MCF 10A (cell line): ENCODE data around the gene PRSS21. TPM values are rescaled to one million over a fixed set of nuclear protein-coding genes. Genes with fewer than 3 reads are reported as not detected.

Experiments
- BruUV-seq: library from RNA; stranded (reverse); fragments of 400-500 nt; replicated peaks from 2 replicates; lab custom pipeline; 2021; lab: Mats Ljungman, UMichigan
- CTCF ChIA-PET: fragments of 300-600 bp; sonication (Branson Sonifier 250); formaldehyde crosslinking; extraction: SDS; loops from one replicate; lab custom pipeline; 2021; ENCODE audit warnings: antibody characterized with exemption, inconsistent platforms; lab: Yijun Ruan, JAX
- POLR2A ChIA-PET: fragments of 300-600, 350-650 bp; sonication (Branson Sonifier 250); formaldehyde crosslinking; extraction: SDS; loops from one replicate; lab custom pipeline; 2020; ENCODE audit warnings: antibody characterized with exemption, inconsistent platforms; lab: Yijun Ruan, JAX
- DNase-seq: peaks from one replicate; pipeline ENCODE4 v3.0.0-alpha.2; 2018; ENCODE audit not compliant: unreplicated experiment
- H3K27ac Mint-ChIP-seq: one replicate; pipeline ENCODE4 v1.8.0; 2022; ENCODE audit warnings: mild to moderate bottlenecking, low read depth, mixed read lengths; ENCODE audit not compliant: unreplicated experiment
- H3K27me3 Mint-ChIP-seq: one replicate; pipeline ENCODE4 v1.8.0; 2022; ENCODE audit warnings: mixed read lengths; ENCODE audit not compliant: insufficient read depth, unreplicated experiment
- H3K36me3 Mint-ChIP-seq: one replicate; pipeline ENCODE4 v1.8.0; 2022; ENCODE audit warnings: mild to moderate bottlenecking, moderate library complexity, mixed read lengths; ENCODE audit not compliant: insufficient read depth, unreplicated experiment
- H3K4me1 Mint-ChIP-seq: one replicate; pipeline ENCODE4 v1.8.0; 2022; ENCODE audit warnings: mixed read lengths; ENCODE audit not compliant: insufficient read depth, unreplicated experiment
- H3K4me3 Mint-ChIP-seq: one replicate; pipeline ENCODE4 v1.8.0; 2022; ENCODE audit warnings: mild to moderate bottlenecking, moderate library complexity, mixed read lengths; ENCODE audit not compliant: unreplicated experiment
- H3K9me3 Mint-ChIP-seq: one replicate; pipeline ENCODE4 v1.8.0; 2022; ENCODE audit warnings: mixed read lengths; ENCODE audit not compliant: unreplicated experiment
- intact Hi-C: fragments of 100-400 bp; cut with micrococcal nuclease; formaldehyde crosslinking; loops from 2 replicates; pipeline ENCODE4 v1.14.1; 2022
- total RNA-seq: library from RNA; stranded (reverse); gene quantifications from 2 replicates; pipeline ENCODE4 v1.2.3, GENCODE V29; 2022
- TF ChIP-seq, protein P1 (sequence below): fragments of 200-600 bp; IDR thresholded peaks from one replicate; pipeline ENCODE4 v1.8.0; 2022; ENCODE audit warnings: antibody characterized with exemption, mild to moderate bottlenecking; ENCODE audit not compliant: unreplicated experiment

Gene PRSS21
- total RNA-seq, 1 experiment from 2014 or later: 16.4 TPM

DNA sequence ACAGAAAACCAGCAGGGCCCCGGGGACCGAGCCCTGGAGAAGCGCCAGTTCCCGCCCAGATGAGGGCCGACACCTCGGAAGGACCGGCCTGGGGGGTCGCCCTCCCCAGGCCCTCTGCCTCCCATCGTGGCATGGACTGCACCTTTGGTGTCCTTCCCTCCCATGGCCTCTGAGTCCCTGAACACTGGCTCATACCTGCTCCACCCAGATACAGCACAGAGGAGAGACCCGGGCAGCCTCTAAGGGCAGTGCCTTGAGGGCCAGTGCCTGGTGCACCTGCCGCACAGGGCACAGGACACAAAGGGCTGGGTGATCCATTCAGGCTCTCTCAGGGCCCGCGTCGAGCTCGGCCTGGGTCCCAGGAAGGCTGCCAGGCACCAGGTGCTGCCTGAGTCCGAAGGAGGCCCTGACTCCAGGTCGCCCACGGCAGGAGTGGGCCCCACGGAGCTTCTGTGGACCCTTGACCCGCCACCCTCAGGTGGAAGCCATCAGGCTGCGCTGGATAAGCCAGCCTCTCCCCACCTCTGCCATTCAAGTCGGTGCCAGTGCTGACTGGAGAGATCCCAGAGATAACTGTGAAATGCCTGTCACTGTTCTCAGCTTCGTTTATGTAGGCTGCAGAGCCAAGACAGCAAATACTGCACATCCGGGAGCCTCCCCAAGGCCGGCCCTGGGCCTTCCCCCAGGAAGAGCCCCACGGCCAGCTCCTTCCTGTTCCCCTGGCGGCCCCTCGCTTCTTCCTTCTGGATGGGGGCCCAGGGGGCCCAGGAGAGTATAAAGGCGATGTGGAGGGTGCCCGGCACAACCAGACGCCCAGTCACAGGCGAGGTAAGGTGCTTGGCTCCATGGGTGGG is 12.7 kb downstream of the PRSS21 start, which contains the start of gene ZG16B:
Gene ZG16B, plus strand, starts transcription at position 803 of the 854 bp plus-strand sequence. CDS start 139 bp downstream, outside the sequence.
- Mint-ChIP-seq H3K27me3 (no peaks in the 10 kb centered on the region), H3K36me3 (no peaks in the 10 kb centered on the region), H3K27ac (no peak within 1 kb of the TSS), H3K9me3 (no peaks in the 10 kb centered on the region), H3K4me3 (no peak within 1 kb of the TSS), H3K4me1 (peaks cover 3% of the 10 kb centered on the region)
- intact Hi-C loops: no loop called here
- POLR2A ChIA-PET: no interaction called here
- BruUV-seq: no TSS peak
- CTCF ChIA-PET: no interaction called here
- DNase-seq: peak; percentile 24
- TF ChIP-seq, protein P1, sequence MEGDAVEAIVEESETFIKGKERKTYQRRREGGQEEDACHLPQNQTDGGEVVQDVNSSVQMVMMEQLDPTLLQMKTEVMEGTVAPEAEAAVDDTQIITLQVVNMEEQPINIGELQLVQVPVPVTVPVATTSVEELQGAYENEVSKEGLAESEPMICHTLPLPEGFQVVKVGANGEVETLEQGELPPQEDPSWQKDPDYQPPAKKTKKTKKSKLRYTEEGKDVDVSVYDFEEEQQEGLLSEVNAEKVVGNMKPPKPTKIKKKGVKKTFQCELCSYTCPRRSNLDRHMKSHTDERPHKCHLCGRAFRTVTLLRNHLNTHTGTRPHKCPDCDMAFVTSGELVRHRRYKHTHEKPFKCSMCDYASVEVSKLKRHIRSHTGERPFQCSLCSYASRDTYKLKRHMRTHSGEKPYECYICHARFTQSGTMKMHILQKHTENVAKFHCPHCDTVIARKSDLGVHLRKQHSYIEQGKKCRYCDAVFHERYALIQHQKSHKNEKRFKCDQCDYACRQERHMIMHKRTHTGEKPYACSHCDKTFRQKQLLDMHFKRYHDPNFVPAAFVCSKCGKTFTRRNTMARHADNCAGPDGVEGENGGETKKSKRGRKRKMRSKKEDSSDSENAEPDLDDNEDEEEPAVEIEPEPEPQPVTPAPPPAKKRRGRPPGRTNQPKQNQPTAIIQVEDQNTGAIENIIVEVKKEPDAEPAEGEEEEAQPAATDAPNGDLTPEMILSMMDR: no peak

DNA sequence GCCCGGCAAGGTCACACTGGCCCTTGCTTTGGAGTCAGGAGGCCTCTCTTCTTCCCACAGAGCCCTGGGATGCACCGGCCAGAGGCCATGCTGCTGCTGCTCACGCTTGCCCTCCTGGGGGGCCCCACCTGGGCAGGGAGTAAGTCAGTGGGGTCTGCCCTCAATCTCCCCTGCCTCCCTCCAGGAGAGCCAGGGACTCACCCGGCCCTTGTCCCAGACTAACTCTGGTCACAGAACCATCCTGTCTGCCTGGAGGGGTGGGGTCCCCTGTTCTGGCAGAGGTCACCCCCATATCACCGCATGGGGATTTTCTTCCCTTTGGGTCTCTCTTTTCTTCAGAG is 13.3 kb downstream of the PRSS21 start:
- peaks cover 8% of the 10 kb centered on the region for H3K4me1 Mint-ChIP-seq
- no peak for DNase-seq
- H3K36me3 Mint-ChIP-seq: no peaks in the 10 kb centered on the region
- TF ChIP-seq, protein P1: no peak
- CTCF ChIA-PET: no interaction called here
- H3K27ac Mint-ChIP-seq: no peak overlapping the region
- no peaks in the 10 kb centered on the region for H3K9me3 Mint-ChIP-seq
- intact Hi-C loops: no loop called here
- POLR2A ChIA-PET: no interaction called here
- no peak overlapping the region for H3K4me3 Mint-ChIP-seq
- no TSS peak for BruUV-seq
- H3K27me3 Mint-ChIP-seq: no peaks in the 10 kb centered on the region

DNA sequence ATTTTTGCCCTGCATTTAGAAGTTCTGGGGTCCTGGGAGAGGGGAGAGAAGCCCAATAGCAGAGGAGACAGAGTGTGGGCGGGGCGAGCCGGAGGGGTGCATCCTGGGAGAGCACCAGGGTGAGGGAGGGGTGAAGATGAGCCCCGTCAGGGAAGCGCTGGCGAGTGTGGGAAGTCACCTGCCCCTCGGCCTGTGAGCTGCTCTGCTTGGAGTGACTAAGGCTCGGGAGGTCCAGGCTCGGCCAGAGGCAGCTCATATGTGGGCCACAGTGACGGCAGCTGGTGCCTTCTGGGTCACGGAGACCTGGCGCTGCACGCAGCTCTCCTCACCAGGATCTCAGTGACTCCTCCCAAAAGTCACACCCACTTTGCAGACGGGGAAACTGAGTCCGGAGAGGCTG is 14.2 kb downstream of the PRSS21 start:
- H3K9me3 Mint-ChIP-seq: no peaks in the 10 kb centered on the region
- ChIA-PET POLR2A (interaction anchor here (0.9 kb wide), 1 partner anchor 20 kb away, joined by 3 read pairs; no protein-coding TSS in a partner anchor), CTCF (interaction anchor here (0.7 kb wide), 1 partner anchor 51 kb away, joined by 3 read pairs; no protein-coding TSS in a partner anchor)
- no peak overlapping the region for H3K27ac Mint-ChIP-seq
- no peaks in the 10 kb centered on the region for H3K27me3 Mint-ChIP-seq
- no peak overlapping the region for H3K4me3 Mint-ChIP-seq
- no peaks in the 10 kb centered on the region for H3K36me3 Mint-ChIP-seq
- BruUV-seq: no TSS peak
- DNase-seq: no peak
- intact Hi-C loops: no loop called here
- H3K4me1 Mint-ChIP-seq: peaks cover 16% of the 10 kb centered on the region
- TF ChIP-seq, protein P1: no peak

DNA sequence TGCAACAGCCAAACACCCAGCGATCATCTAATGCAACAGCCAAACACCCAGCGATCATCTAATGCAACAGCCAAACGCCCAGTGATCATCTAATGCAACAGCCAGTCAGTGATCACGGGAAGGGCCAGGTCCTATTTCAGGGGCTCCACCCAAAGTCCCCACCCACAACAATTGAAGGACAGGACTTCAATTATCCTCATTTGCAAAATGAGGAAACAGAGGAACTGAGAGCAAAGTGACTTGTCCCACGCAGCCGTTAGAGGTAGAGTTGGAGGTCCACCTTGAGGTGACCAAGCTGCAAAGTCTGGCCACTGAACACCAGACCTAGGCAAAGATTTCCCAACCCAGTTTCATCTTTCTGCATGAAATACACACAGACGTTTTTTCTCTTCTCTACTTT is 16.7 kb downstream of the PRSS21 start:
- POLR2A ChIA-PET: no interaction called here

More for the DNA sequence above, 16.7 kb downstream of the PRSS21 start:
- Mint-ChIP-seq H3K4me1 (peaks cover 31% of the 10 kb centered on the region), H3K9me3 (no peaks in the 10 kb centered on the region), H3K4me3 (no peak overlapping the region), H3K36me3 (no peaks in the 10 kb centered on the region), H3K27ac (no peak overlapping the region), H3K27me3 (no peaks in the 10 kb centered on the region)
- no peak for DNase-seq
- BruUV-seq: no TSS peak
- TF ChIP-seq, protein P1: no peak
- CTCF ChIA-PET: no interaction called here
- intact Hi-C loops: no loop called here
